ENCODE data around the gene C1QL2.

DNA sequence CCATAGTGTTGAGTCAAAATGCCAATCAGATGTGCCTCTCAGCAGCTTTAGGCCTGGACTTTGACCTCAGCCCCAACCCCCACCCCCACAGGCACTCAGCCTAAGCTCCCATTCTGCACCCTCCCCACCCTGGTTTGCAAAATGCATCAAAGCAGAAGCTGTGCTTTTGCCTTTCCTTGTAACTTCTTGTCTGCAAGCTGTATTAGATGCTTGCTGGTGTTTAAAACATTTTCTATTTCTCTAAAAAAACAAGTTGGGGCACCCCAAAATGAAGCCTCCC is 38.5 kb upstream of the C1QL2 start:
- TF ChIP-seq, protein P1, sequence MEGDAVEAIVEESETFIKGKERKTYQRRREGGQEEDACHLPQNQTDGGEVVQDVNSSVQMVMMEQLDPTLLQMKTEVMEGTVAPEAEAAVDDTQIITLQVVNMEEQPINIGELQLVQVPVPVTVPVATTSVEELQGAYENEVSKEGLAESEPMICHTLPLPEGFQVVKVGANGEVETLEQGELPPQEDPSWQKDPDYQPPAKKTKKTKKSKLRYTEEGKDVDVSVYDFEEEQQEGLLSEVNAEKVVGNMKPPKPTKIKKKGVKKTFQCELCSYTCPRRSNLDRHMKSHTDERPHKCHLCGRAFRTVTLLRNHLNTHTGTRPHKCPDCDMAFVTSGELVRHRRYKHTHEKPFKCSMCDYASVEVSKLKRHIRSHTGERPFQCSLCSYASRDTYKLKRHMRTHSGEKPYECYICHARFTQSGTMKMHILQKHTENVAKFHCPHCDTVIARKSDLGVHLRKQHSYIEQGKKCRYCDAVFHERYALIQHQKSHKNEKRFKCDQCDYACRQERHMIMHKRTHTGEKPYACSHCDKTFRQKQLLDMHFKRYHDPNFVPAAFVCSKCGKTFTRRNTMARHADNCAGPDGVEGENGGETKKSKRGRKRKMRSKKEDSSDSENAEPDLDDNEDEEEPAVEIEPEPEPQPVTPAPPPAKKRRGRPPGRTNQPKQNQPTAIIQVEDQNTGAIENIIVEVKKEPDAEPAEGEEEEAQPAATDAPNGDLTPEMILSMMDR (IDR thresholded peaks at IDR 0.05; ENCODE audit: poor library complexity), result no peak
- no peak for TF ChIP-seq EZH2phosphoT487 (IDR thresholded peaks at IDR 0.05; ENCODE audit: low read depth, severe bottlenecking, unreplicated experiment)
- no peak for TF ChIP-seq EZH2 (IDR thresholded peaks at IDR 0.05; ENCODE audit: borderline replicate concordance)
